ENCODE data around the gene DGLUCY. TPM values are rescaled to one million over a fixed set of nuclear protein-coding genes. Genes with fewer than 3 reads are reported as not detected.

Gene DGLUCY
- total and polyA plus RNA-seq, 2 of the 8 experiments (the other 6 are each of a cell fraction or from before 2014, with no cell fraction given): 24.9 to 31.8 TPM

DNA sequence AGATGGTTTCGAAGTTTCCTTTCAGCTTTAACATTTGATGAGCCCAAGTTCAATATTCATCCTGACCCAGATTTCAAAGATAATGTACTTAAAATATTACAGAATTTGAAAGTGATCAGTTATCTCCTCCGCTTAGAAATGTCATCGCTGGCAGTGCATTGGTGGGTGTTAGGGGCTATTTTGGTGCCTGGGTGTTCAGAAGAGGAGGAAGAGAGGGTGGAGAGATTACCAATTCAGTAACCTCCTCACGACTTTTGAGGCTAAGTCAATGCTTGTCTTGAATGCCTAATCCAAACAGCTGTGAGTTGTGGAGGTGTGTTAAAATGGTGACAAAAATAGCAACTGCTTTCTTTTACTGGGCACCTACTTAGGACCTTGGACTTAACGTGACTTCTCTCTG is 13.8 kb upstream of the DGLUCY start (continued):
- TF ChIP-seq, protein P1, sequence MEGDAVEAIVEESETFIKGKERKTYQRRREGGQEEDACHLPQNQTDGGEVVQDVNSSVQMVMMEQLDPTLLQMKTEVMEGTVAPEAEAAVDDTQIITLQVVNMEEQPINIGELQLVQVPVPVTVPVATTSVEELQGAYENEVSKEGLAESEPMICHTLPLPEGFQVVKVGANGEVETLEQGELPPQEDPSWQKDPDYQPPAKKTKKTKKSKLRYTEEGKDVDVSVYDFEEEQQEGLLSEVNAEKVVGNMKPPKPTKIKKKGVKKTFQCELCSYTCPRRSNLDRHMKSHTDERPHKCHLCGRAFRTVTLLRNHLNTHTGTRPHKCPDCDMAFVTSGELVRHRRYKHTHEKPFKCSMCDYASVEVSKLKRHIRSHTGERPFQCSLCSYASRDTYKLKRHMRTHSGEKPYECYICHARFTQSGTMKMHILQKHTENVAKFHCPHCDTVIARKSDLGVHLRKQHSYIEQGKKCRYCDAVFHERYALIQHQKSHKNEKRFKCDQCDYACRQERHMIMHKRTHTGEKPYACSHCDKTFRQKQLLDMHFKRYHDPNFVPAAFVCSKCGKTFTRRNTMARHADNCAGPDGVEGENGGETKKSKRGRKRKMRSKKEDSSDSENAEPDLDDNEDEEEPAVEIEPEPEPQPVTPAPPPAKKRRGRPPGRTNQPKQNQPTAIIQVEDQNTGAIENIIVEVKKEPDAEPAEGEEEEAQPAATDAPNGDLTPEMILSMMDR (IDR thresholded peaks at IDR 0.05; ENCODE audit: control extremely low read depth in 1 of 3, insufficient read depth in 1 of 3, low read depth in 1 of 3, low read length in 3 of 3): no peak
- TF ChIP-seq YY1 (IDR thresholded peaks at IDR 0.05; ENCODE audit: low read depth, low read length): no peak
- no peak for TF ChIP-seq CHD1 (IDR thresholded peaks at IDR 0.05; ENCODE audit: low read depth, low read length)
